BLaER1 treated with 17β-estradiol and CSF1 and Interleukin-3, amounts not matched to agents 10 nM and 100 nM (cell line): ENCODE data around the gene NACAD.

Experiments
- H3K27ac ChIP-seq, 11 experiments: shearing (Covaris generic); formaldehyde crosslinking; 2 replicates each; pipeline ENCODE4 v1.8.1; 2022
- H3K27me3 ChIP-seq, 11 experiments: shearing (Covaris generic); formaldehyde crosslinking; 2 replicates each; pipeline ENCODE4 v1.8.1; 2022
- H3K36me3 ChIP-seq, 11 experiments: shearing (Covaris generic); formaldehyde crosslinking; 2 replicates each; pipeline ENCODE4 v1.8.1; 2022
- H3K4me1 ChIP-seq, 10 experiments: shearing (Covaris generic); formaldehyde crosslinking; 2 replicates each; pipeline ENCODE4 v1.8.1; 2022
- H3K4me2 ChIP-seq, 11 experiments: shearing (Covaris generic); formaldehyde crosslinking; 2 replicates each; pipeline ENCODE4 v1.8.1; 2022
- H3K4me3 ChIP-seq, 10 experiments: shearing (Covaris generic); formaldehyde crosslinking; 2 replicates each; pipeline ENCODE4 v1.8.1; 2022
- H3K9ac ChIP-seq, 11 experiments: shearing (Covaris generic); formaldehyde crosslinking; 2 replicates each; pipeline ENCODE4 v1.8.1; 2022
- H3K9me3 ChIP-seq, 11 experiments: shearing (Covaris generic); formaldehyde crosslinking; replicated peaks in 1 of 11; 2 replicates each; pipeline ENCODE4 v1.8.1; 2022
- H4K20me1 ChIP-seq, 11 experiments: shearing (Covaris generic); formaldehyde crosslinking; 2 replicates each; pipeline ENCODE4 v1.8.1; 2022
- Cebpa-rat ChIP-seq, 11 experiments: shearing (Covaris generic); IDR thresholded peaks; 2 replicates each; pipeline ENCODE4 v1.8.1; 2022

Gene NACAD

GRCh38 chr7:45101748-45102147, 13.0 kb upstream of the NACAD start:
- TF ChIP-seq Cebpa-rat (IDR thresholded peaks at IDR 0.05), result no peak
- peaks cover 84 to 100% (median 89%) of the 10 kb centered on the region in 11 experiments for H3K36me3 ChIP-seq

GRCh38 chr7:45100761-45101480, 12.2 kb upstream of the NACAD start:
- Histone ChIP-seq H3K27me3 (no peaks in the 10 kb centered on the region), H3K4me3 (no peak overlapping the region), H3K27ac (no peak overlapping the region), H3K36me3 (peaks cover 76 to 91% (median 81%) of the 10 kb centered on the region in 11 experiments), H3K9me3 (no peaks in the 10 kb centered on the region), H3K9ac (no peak overlapping the region), H3K4me1 (0 out of 20 replicates have a peak, but pooled peaks cover 0 to under 1% (median 0%) of the 10 kb centered on the region in 10 experiments), H4K20me1 (peaks cover 59 to 92% (median 78%) of the 10 kb centered on the region in 11 experiments), H3K4me2 (no peak overlapping the region)
- TF ChIP-seq Cebpa-rat (IDR thresholded peaks at IDR 0.05), result no peak

More at GRCh38 chr7:45101748-45102147, 13.0 kb upstream of the NACAD start:
- Histone ChIP-seq H4K20me1 (peaks cover 67 to 99% (median 86%) of the 10 kb centered on the region in 11 experiments), H3K9ac (no peak overlapping the region), H3K27me3 (no peaks in the 10 kb centered on the region), H3K27ac (no peak overlapping the region), H3K4me2 (no peak overlapping the region), H3K9me3 (no peaks in the 10 kb centered on the region), H3K4me3 (no peak overlapping the region), H3K4me1 (peaks cover 0 to 7% (median under 1%) of the 10 kb centered on the region in 10 experiments; a peak in 7 of 20 replicates)

DNA sequence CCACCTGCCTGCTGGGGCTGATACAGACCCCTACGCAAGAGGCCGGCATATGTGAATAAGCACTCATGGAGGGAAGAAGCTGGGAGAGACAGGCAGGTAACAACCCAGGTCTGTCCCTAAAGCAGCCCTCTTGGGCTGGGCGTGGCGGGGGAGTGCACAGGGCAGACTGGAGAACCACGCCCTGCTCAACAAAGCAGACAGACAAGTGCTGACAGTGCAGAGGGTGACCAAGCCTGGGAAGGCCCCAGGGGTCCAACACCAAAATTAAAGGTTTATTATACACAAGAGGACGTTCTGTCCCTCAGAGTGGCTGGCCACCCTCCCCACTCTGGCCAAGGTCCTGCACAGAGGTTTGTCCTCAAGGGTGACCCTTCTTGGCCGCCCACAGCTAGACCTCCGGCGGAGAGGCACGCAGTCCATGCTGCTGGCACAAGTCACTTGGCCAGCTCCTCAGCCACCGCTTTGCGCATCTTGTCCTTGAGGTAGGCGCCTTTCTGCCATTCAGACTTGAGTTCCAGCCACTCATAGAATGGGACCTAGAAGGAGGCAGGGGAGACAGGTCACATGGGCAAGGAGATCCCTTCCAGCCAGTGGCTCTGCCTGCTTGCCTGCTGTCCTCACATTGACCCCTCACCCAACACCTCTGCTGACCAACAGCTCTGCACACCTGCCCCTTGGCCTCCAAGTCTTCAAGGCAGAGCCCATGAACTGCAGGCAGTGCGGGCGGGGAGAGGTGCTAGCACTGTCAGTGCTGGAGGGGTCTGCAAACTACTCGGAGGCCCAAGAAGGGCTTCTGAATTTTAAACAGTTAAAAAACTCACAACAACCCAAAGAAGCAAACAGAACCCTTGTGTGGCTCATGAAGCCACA, 11.4 kb upstream of the NACAD start:
- H3K27ac ChIP-seq, result no peak overlapping the region
- H3K4me2 ChIP-seq, result no peak overlapping the region
- H3K4me1 ChIP-seq, result no peaks in the 10 kb centered on the region
- H3K4me3 ChIP-seq, result no peak overlapping the region
- peaks cover 51 to 84% (median 70%) of the 10 kb centered on the region in 11 experiments; a peak in 21 of 22 replicates for H4K20me1 ChIP-seq
- no peaks in the 10 kb centered on the region for H3K9me3 ChIP-seq
- no peak for TF ChIP-seq Cebpa-rat (IDR thresholded peaks at IDR 0.05)
- H3K27me3 ChIP-seq, result no peaks in the 10 kb centered on the region
- no peak overlapping the region for H3K9ac ChIP-seq
- H3K36me3 ChIP-seq, result peaks cover 68 to 83% (median 73%) of the 10 kb centered on the region in 11 experiments

GRCh38 chr7:45098983-45099839, 10.4 kb upstream of the NACAD start:
- Histone ChIP-seq H3K4me3 (no peak overlapping the region), H3K9me3 (peaks cover 0 to 5% (median 3%) of the 10 kb centered on the region in 11 experiments; a peak in 3 of 22 replicates), H4K20me1 (peaks cover 42 to 75% (median 61%) of the 10 kb centered on the region in 11 experiments; a peak in 21 of 22 replicates), H3K36me3 (peaks cover 59 to 74% (median 64%) of the 10 kb centered on the region in 11 experiments), H3K4me2 (no peak overlapping the region), H3K4me1 (no peaks in the 10 kb centered on the region), H3K27ac (no peak overlapping the region), H3K27me3 (no peaks in the 10 kb centered on the region), H3K9ac (no peak overlapping the region)
- TF ChIP-seq Cebpa-rat (IDR thresholded peaks at IDR 0.05), result no peak

- Histone ChIP-seq H3K4me3 (no peak overlapping the region), H3K9me3 (peaks cover 0 to 15% (median 10%) of the 10 kb centered on the region in 11 experiments; a peak in 8 of 22 replicates), H3K9ac (no peak overlapping the region), H3K4me2 (no peak overlapping the region), H3K27me3 (peaks cover 7 to 19% (median 13%) of the 10 kb centered on the region in 11 experiments; a peak in 18 of 22 replicates), H3K27ac (no peak overlapping the region), H4K20me1 (peaks cover 0 to 15% (median 0%) of the 10 kb centered on the region in 11 experiments; a peak in 4 of 22 replicates), H3K36me3 (peaks cover 0 to 11% (median under 1%) of the 10 kb centered on the region in 11 experiments; a peak in 8 of 22 replicates), H3K4me1 (peaks cover 0 to 13% (median 7%) of the 10 kb centered on the region in 10 experiments; a peak in 10 of 20 replicates)
- TF ChIP-seq Cebpa-rat (IDR thresholded peaks at IDR 0.05), result no peak
Measured at GRCh38 chr7:45092931-45093235, 4.1 kb upstream of the NACAD start.

DNA sequence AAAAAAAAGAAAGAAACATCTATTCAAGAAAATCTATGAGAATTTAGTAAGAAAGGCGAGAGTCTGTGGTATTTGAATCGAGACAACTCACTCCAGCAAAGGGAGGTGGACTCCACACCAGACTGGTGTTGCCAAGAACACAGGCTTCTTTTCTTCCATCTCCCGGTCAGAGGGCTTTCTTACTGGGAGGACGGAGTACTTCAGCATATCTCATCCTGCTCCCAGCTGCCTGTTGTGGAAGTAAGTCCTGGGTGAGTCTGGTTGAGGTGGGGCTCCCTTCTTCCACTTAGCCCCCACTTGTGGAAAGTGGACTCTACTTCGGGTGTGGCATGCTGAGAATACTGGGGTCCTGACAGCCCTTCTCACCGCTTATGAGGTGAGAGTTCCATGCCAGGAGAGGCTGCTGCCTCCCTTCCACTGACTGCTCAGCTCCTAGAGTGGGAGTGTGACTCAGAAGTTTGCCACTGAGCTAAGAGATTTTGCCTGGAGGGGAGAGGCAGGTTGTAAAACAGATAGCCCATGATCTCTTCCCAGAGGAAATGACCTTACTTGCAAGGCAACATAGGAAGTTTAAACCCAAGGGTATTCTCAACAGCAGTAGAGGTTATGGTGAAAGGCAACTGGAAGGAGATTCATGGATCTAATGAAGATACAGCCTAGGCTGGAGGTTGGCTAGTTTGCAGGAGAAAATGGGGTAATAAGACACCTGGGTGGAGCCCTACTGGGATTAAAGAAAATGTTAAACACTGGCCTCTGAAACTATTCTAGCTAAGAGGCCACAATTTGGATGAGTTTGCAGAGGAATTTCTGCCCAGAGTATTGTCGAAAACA, 3.5 kb upstream of the NACAD start:
- H3K4me2 ChIP-seq, result no peak overlapping the region
- peaks cover 0 to 13% (median 7%) of the 10 kb centered on the region in 10 experiments; a peak in 10 of 20 replicates for H3K4me1 ChIP-seq
- peaks cover 7 to 19% (median 13%) of the 10 kb centered on the region in 11 experiments; a peak in 18 of 22 replicates for H3K27me3 ChIP-seq
- no peak overlapping the region for H3K4me3 ChIP-seq
- TF ChIP-seq Cebpa-rat (IDR thresholded peaks at IDR 0.05), result no peak
- H3K9me3 ChIP-seq, result peaks cover 0 to 15% (median 10%) of the 10 kb centered on the region in 11 experiments; a peak in 8 of 22 replicates
- H4K20me1 ChIP-seq, result peaks cover 0 to 15% (median 0%) of the 10 kb centered on the region in 11 experiments; a peak in 4 of 22 replicates
- no peak overlapping the region for H3K27ac ChIP-seq
- no peak overlapping the region for H3K9ac ChIP-seq
- H3K36me3 ChIP-seq, result peaks cover 0 to 5% (median 0%) of the 10 kb centered on the region in 11 experiments; a peak in 3 of 22 replicates

- Histone ChIP-seq H3K9ac (peak overlapping the region in 4 of 11 experiments; percentile 20 to 52 (median 41); a peak in 4 of 22 replicates), H3K27ac (no peak overlapping the region), H4K20me1 (0 out of 22 replicates have a peak, but pooled peaks cover 0 to 10% (median 0%) of the 10 kb centered on the region in 11 experiments), H3K9me3 (peaks cover 0 to 13% (median 9%) of the 10 kb centered on the region in 11 experiments; a peak in 8 of 22 replicates), H3K4me3 (peak overlapping the region in 9 of 10 experiments; percentile 32 to 65 (median 52); a peak in 15 of 20 replicates), H3K4me2 (peak overlapping the region; percentile 57 to 79 (median 70)), H3K27me3 (peaks cover 7 to 19% (median 13%) of the 10 kb centered on the region in 11 experiments; a peak in 18 of 22 replicates), H3K4me1 (peaks cover 0 to 13% (median 10%) of the 10 kb centered on the region in 10 experiments; a peak in 11 of 20 replicates), H3K36me3 (no peaks in the 10 kb centered on the region)
- no peak for TF ChIP-seq Cebpa-rat (IDR thresholded peaks at IDR 0.05)
Measured at GRCh38 chr7:45089341-45089891, 647 bp upstream of the NACAD start.
